CD4-positive, alpha-beta T cell treated with Interleukin-15 for 4 hours (primary cell): ENCODE data around the gene AGER.
"Not testable (repeated sequence)": the region's sequence is repeated elsewhere in the genome, so short reads cannot be mapped to it uniquely, and the experiment has no call there.

Source experiments
- DNase-seq: peaks from one replicate; pipeline ENCODE4 v3.0.0-alpha.2; 2020; ENCODE audit warnings: low spot score

AGER gene

GRCh38 chr6:32184084-32184640 is at the start of gene AGER:
AGER (minus strand) TSS chr6:32184253; CDS start chr6:32184222, 31 bp downstream.
- no peak for DNase-seq

- no peak for DNase-seq
Observed at GRCh38 chr6:32226434-32226833, 42.4 kb upstream of the AGER start.

GRCh38 chr6:32224696-32225095 is 40.6 kb upstream of the AGER start:
- DNase-seq, result no peak

GRCh38 chr6:32223258-32224235 is 39.5 kb upstream of the AGER start, which contains the start of gene NOTCH4:
NOTCH4 (minus strand) TSS chr6:32224067; CDS start chr6:32223928, 139 bp downstream.
- no peak for DNase-seq

GRCh38 chr6:32222333-32223230 is 38.5 kb upstream of the AGER start:
- no peak for DNase-seq

- DNase-seq, result no peak
Observed at GRCh38 chr6:32220021-32220420, 36.0 kb upstream of the AGER start.

GRCh38 chr6:32218167-32218566 is 34.1 kb upstream of the AGER start:
- DNase-seq, result no peak

- no peak for DNase-seq
Observed at GRCh38 chr6:32216998-32217397, 32.9 kb upstream of the AGER start.

- DNase-seq, result no peak
Observed at GRCh38 chr6:32216285-32216684, 32.2 kb upstream of the AGER start.

- DNase-seq, result no peak
Observed at GRCh38 chr6:32215617-32216016, 31.6 kb upstream of the AGER start.

GRCh38 chr6:32214126-32214525 is 30.1 kb upstream of the AGER start:
- no peak for DNase-seq

- DNase-seq, result no peak
Observed at GRCh38 chr6:32213649-32214048, 29.6 kb upstream of the AGER start.

- DNase-seq, result no peak
Observed at GRCh38 chr6:32212076-32212760, 28.2 kb upstream of the AGER start.

GRCh38 chr6:32211432-32211831 is 27.4 kb upstream of the AGER start:
- not testable (repeated sequence) for DNase-seq

GRCh38 chr6:32210191-32210601 is 26.1 kb upstream of the AGER start:
- no peak for DNase-seq

GRCh38 chr6:32208996-32209395 is 24.9 kb upstream of the AGER start:
- DNase-seq, result no peak

- DNase-seq, result no peak
Observed at GRCh38 chr6:32204268-32204715, 20.2 kb upstream of the AGER start.

- no peak for DNase-seq
Observed at GRCh38 chr6:32203426-32204267, 19.6 kb upstream of the AGER start.

- no peak for DNase-seq
Observed at GRCh38 chr6:32202186-32202585, 18.1 kb upstream of the AGER start.

GRCh38 chr6:32200711-32201475 is 16.8 kb upstream of the AGER start:
- DNase-seq, result no peak
